WTC11 (cell line): Measurements from ENCODE around the gene NECAB3. TPM values are rescaled to one million over a fixed set of nuclear protein-coding genes. Genes with fewer than 3 reads are reported as not detected.

ENCODE experiments used
- ATAC-seq: fragments of 200-7000 bp; cut with Tn5 transposase; 2 replicates; pipeline ENCODE4 v1.10.0; 2021; ENCODE audit warnings: mild to moderate bottlenecking, moderate library complexity
- CTCF ChIA-PET: fragments of 300-600 bp; sonication (Branson Sonifier 250); formaldehyde crosslinking; loops from one replicate; lab custom pipeline; 2021; ENCODE audit warnings: antibody characterized with exemption; lab: Charles Lee
- POLR2A ChIA-PET: fragments of 350-600 bp; sonication (Branson Sonifier 250); formaldehyde crosslinking; loops from one replicate; lab custom pipeline; 2021; ENCODE audit warnings: antibody characterized with exemption; lab: Charles Lee
- DNase-seq: peaks from one replicate; pipeline ENCODE4 v3.0.0; 2021; ENCODE audit warnings: low spot score
- H3K27ac Mint-ChIP-seq: 2 replicates; pipeline ENCODE4 v1.8.0; 2021; ENCODE audit warnings: mixed read lengths
- H3K27me3 Mint-ChIP-seq: 2 replicates; pipeline ENCODE4 v1.8.0; 2021; ENCODE audit warnings: low read depth, mild to moderate bottlenecking, moderate library complexity, mixed read lengths
- H3K36me3 Mint-ChIP-seq: 2 replicates; pipeline ENCODE4 v1.8.0; 2021; ENCODE audit warnings: mixed read lengths
- H3K4me1 Mint-ChIP-seq: 2 replicates; pipeline ENCODE4 v1.8.0; 2022; ENCODE audit warnings: mixed read lengths
- H3K4me3 Mint-ChIP-seq: 2 replicates; pipeline ENCODE4 v1.8.0; 2021; ENCODE audit warnings: mild to moderate bottlenecking, moderate library complexity, mixed read lengths
- H3K9me3 Mint-ChIP-seq: 2 replicates; pipeline ENCODE4 v1.8.0; 2021; ENCODE audit warnings: mixed read lengths
- AFF4 ChIP-seq: sonication (generic); formaldehyde crosslinking; IDR thresholded peaks from 2 replicates; pipeline ENCODE4 v1.8.1; 2023; ENCODE audit warnings: mild to moderate bottlenecking, missing genetic modification reagents, borderline replicate concordance
- AR ChIP-seq: fragments of 250-450 bp; sonication (Bioruptor Pico); IDR thresholded peaks from 2 replicates; pipeline ENCODE4 v1.9.0; 2021; ENCODE audit warnings: mild to moderate bottlenecking
- ATF1 ChIP-seq: sonication (generic); formaldehyde crosslinking; IDR thresholded peaks from 2 replicates; pipeline ENCODE4 v1.8.1; 2023; ENCODE audit warnings: mild to moderate bottlenecking, moderate library complexity, missing genetic modification reagents
- ATF3 ChIP-seq: sonication (generic); formaldehyde crosslinking; conservative IDR thresholded peaks from 2 replicates; pipeline ENCODE4 v1.8.1; 2022; ENCODE audit warnings: mild to moderate bottlenecking, missing genetic modification reagents
- CBFB ChIP-seq: sonication (generic); formaldehyde crosslinking; IDR thresholded peaks from 2 replicates; pipeline ENCODE4 v1.8.1; 2022; ENCODE audit warnings: mild to moderate bottlenecking, low read depth, missing genetic modification reagents
- CREB1 ChIP-seq: sonication (generic); formaldehyde crosslinking; IDR thresholded peaks from 2 replicates; pipeline ENCODE4 v1.8.0; 2023; ENCODE audit warnings: mild to moderate bottlenecking, missing genetic modification reagents
- E2F4 ChIP-seq: sonication (generic); formaldehyde crosslinking; IDR thresholded peaks from 2 replicates; pipeline ENCODE4 v1.8.1; 2022; ENCODE audit warnings: low read depth, mild to moderate bottlenecking, moderate library complexity, missing genetic modification reagents, borderline replicate concordance
- GABPB1 ChIP-seq: sonication (generic); formaldehyde crosslinking; IDR thresholded peaks from 2 replicates; pipeline ENCODE4 v1.8.1; 2023; ENCODE audit warnings: mild to moderate bottlenecking, missing genetic modification reagents
- MAX ChIP-seq: sonication (generic); formaldehyde crosslinking; IDR thresholded peaks from 2 replicates; pipeline ENCODE4 v1.8.0; 2022; ENCODE audit warnings: mild to moderate bottlenecking, missing genetic modification reagents
- MYBL2 ChIP-seq: sonication (generic); formaldehyde crosslinking; IDR thresholded peaks from 2 replicates; pipeline ENCODE4 v1.8.1; 2023; ENCODE audit warnings: mild to moderate bottlenecking, moderate library complexity, missing genetic modification reagents
- NFATC4 ChIP-seq: fragments of 250-450 bp; sonication (Bioruptor Pico); IDR thresholded peaks from 2 replicates; pipeline ENCODE4 v1.9.0; 2021; ENCODE audit warnings: mild to moderate bottlenecking
- NR2C2 ChIP-seq: sonication (generic); formaldehyde crosslinking; IDR thresholded peaks from 2 replicates; pipeline ENCODE4 v1.8.0; 2022; ENCODE audit warnings: mild to moderate bottlenecking, missing genetic modification reagents
- RELA ChIP-seq: sonication (generic); formaldehyde crosslinking; IDR thresholded peaks from 2 replicates; pipeline ENCODE4 v1.8.1; 2022; ENCODE audit warnings: missing genetic modification reagents, mild to moderate bottlenecking, borderline replicate concordance
- TP53 ChIP-seq: sonication (generic); formaldehyde crosslinking; IDR thresholded peaks from 2 replicates; pipeline ENCODE4 v1.8.1; 2023; ENCODE audit warnings: mild to moderate bottlenecking, missing genetic modification reagents
- ZBTB21 ChIP-seq: sonication (generic); formaldehyde crosslinking; IDR thresholded peaks from 2 replicates; pipeline ENCODE4 v1.8.1; 2023; ENCODE audit warnings: mild to moderate bottlenecking, missing genetic modification reagents, borderline replicate concordance
- ZNF138 ChIP-seq: sonication (generic); formaldehyde crosslinking; conservative IDR thresholded peaks from 2 replicates; pipeline ENCODE4 v1.8.1; 2022; ENCODE audit warnings: mild to moderate bottlenecking, moderate library complexity, missing genetic modification reagents
- ZNF232 ChIP-seq: sonication (generic); formaldehyde crosslinking; IDR thresholded peaks from 2 replicates; pipeline ENCODE4 v1.8.0; 2022; ENCODE audit warnings: mild to moderate bottlenecking, missing genetic modification reagents
- ZNF263 ChIP-seq: sonication (generic); formaldehyde crosslinking; IDR thresholded peaks from 2 replicates; pipeline ENCODE4 v1.8.1; 2022; ENCODE audit warnings: low read depth, mild to moderate bottlenecking, moderate library complexity, missing genetic modification reagents
- ZNF416 ChIP-seq: fragments of 250-450 bp; sonication (Bioruptor Pico); IDR thresholded peaks from 2 replicates; pipeline ENCODE4 v1.9.0; 2021; ENCODE audit warnings: mild to moderate bottlenecking, inconsistent platforms
- ZNF512 ChIP-seq: sonication (generic); formaldehyde crosslinking; IDR thresholded peaks from 2 replicates; pipeline ENCODE4 v1.8.1; 2022; ENCODE audit warnings: missing genetic modification reagents, borderline replicate concordance
- total RNA-seq: library from RNA; stranded (reverse); gene quantifications from 3 replicates; pipeline ENCODE4 v1.2.3, GENCODE V29; 2021

NECAB3 gene
- total RNA-seq, 1 experiment from 2014 or later: 38.0 TPM

- DNase-seq: no peak
- ChIA-PET CTCF (interaction anchor here (4.8 kb wide), 1 partner anchor 10 kb away, joined by 24 read pairs; the partner anchor contains the start of gene ACTL10), POLR2A (no interaction called here)
- Mint-ChIP-seq H3K27me3 (no peaks in the 10 kb centered on the region), H3K4me1 (peaks cover 23% of the 10 kb centered on the region), H3K27ac (no peak overlapping the region), H3K9me3 (no peaks in the 10 kb centered on the region), H3K4me3 (no peak overlapping the region), H3K36me3 (peaks cover 27% of the 10 kb centered on the region)
- TF ChIP-seq TP53 (no peak), ZNF232 (CRISPR knock-in tag) (no peak), E2F4 (CRISPR knock-in tag) (no peak), ZNF138 (CRISPR knock-in tag) (no peak), MYBL2 (CRISPR knock-in tag) (no peak), NR2C2 (CRISPR knock-in tag) (no peak), ATF3 (CRISPR knock-in tag) (no peak), AFF4 (CRISPR knock-in tag) (no peak), CBFB (no peak), GABPB1 (CRISPR knock-in tag) (no peak), ZNF416 (CRISPR knock-in tag) (no peak), CREB1 (no peak), MAX (no peak), AR (CRISPR knock-in tag) (no peak)
- no peak for ATAC-seq
These were observed 3.9 kb upstream of the NECAB3 start for GRCh38 chr20:33677991-33678702.

- Mint-ChIP-seq H3K27ac (no peak overlapping the region), H3K36me3 (peaks cover 27% of the 10 kb centered on the region), H3K4me1 (peaks cover 30% of the 10 kb centered on the region), H3K4me3 (no peak overlapping the region), H3K27me3 (no peaks in the 10 kb centered on the region; the same call in 1 of the 2 replicates), H3K9me3 (no peaks in the 10 kb centered on the region)
- ATAC-seq: no peak
- no peak for DNase-seq
- ChIA-PET POLR2A (interaction anchor here (1.1 kb wide), 1 partner anchor 8 kb away, joined by 3 read pairs; no protein-coding TSS in a partner anchor), CTCF (interaction anchor here (4.8 kb wide), 1 partner anchor 9 kb away, joined by 24 read pairs; the partner anchor contains the start of gene ACTL10)
- TF ChIP-seq ZNF512 (CRISPR knock-in tag): no peak
- no peak for TF ChIP-seq ATF1 (CRISPR knock-in tag)
- no peak for TF ChIP-seq ZBTB21 (CRISPR knock-in tag)
- TF ChIP-seq NFATC4: no peak
- no peak for TF ChIP-seq ZNF263 (CRISPR knock-in tag)
- no peak for TF ChIP-seq RELA
- TF ChIP-seq CBFB: no peak
These were observed 2.7 kb upstream of the NECAB3 start for GRCh38 chr20:33676652-33677645.
